ENCODE data around the gene ARSA.
"Not testable (repeated sequence)": the region's sequence is repeated elsewhere in the genome, so short reads cannot be mapped to it uniquely, and the experiment has no call there.

The ARSA gene

DNA sequence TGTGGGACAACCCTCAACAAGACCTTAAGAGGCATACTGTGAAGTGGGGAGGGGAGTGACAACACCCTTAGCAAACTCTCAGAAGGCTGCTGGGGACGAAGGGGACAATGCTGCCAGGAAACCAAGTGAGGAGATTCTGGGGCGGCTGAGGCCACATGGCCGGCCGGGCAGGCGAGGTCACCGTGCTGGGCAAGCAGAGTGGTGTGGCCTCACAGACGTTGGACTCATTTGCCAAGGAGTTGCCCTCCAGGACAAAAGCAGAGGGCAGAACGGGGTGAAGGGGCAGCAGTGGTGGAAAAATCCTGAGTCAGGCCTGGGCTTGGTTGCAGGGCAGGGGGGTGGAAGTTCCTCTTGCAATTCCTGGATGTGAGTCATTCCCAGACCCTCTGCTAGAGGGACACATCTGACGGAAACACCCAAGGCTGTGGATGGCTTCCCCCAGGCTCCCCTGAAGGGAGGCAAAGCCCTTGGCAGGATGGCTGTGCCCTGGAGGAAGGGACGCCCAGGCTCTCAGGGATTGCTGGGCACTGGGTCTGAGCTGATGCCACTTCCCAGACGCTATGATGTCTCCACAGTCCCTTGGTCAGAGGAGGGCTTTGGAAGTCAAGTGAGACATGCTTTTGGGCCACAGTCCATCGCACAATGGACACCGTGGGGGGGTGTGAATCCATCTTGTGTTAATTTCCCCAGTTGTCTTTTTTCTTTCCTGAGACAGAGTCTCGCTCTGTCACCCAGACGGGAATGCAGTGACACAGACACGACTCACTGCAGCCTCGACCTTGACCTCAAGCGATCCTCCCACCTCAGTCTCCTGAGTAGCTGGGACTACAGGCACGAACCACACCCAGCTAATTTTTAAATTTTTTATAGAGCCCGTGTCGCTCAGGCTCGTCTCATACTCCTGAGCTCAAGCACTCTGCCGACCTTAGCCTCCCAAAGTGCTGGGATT lies 28.4 kb upstream of the ARSA start:
- no peak for DNase-seq (ENCODE audit: low read depth in 2 of 2, low spot score in 1 of 2)

- DNase-seq (ENCODE audit: low read depth in 2 of 2, low spot score in 1 of 2), result not testable (repeated sequence)
Measured at GRCh38 chr22:50654664-50655063, 26.7 kb upstream of the ARSA start.

- DNase-seq (ENCODE audit: low read depth in 2 of 2, low spot score in 1 of 2), result no peak
Measured at GRCh38 chr22:50653256-50653655, 25.3 kb upstream of the ARSA start.

DNA sequence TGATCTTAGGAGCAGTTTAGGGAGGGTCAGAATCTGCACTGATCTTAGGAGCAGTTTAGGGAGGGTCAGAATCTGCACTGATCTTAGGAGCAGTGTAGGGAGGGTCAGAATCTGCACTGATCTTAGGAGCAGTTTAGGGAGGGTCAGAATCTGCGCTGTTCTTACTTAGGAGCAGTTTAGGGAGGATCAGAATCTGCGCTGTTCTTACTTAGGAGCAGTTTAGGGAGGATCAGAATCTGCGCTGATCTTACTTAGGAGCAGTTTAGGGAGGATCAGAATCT lies 15.8 kb upstream of the ARSA start:
- DNase-seq (ENCODE audit: low read depth in 2 of 2, low spot score in 1 of 2), result not testable (repeated sequence)

GRCh38 chr22:50643021-50643820 lies 15.3 kb upstream of the ARSA start:
- not testable (repeated sequence) for DNase-seq (ENCODE audit: low read depth in 2 of 2, low spot score in 1 of 2)

GRCh38 chr22:50641696-50642607 lies 14.0 kb upstream of the ARSA start:
- no peak for DNase-seq (ENCODE audit: low read depth in 2 of 2, low spot score in 1 of 2)

DNA sequence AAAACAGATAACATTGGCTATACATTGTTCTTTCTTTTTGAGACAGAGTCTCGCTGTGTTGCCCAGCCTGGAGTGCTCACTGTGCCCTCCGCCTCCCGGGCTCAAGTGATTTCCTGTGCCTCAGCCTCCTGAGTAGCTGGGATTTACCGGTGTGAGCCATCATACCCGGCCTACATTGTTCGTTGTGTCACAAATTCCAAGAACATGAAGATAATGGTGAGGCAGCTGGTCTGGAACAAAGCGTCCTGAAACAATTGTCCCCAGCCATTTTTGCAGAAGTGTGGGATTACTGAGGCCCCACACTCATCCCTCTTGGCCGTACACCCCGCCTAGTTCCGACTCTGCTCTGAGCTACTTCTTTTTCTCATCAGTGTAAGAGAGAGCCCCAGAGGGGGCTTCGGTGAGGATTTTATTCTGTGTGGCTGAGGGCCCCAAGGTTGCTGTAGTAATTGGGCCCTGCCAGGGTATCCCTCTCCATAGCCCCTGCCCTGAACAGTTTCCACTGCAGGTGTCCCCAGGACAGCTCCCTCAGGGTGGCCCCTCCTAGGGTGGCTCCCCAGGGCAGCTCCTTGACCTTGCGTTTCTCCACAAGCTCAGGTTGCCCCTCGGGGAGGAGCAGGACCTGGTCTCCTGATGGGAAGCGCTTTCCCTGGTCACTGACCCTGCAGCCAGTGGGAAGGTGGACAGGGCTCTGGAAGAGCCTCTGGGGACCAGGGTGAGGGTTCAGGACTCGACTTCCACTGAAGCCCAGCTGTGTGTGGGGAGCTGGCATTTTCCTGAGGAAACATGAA lies 13.1 kb upstream of the ARSA start:
- DNase-seq (ENCODE audit: low read depth in 2 of 2, low spot score in 1 of 2), result no peak

DNA sequence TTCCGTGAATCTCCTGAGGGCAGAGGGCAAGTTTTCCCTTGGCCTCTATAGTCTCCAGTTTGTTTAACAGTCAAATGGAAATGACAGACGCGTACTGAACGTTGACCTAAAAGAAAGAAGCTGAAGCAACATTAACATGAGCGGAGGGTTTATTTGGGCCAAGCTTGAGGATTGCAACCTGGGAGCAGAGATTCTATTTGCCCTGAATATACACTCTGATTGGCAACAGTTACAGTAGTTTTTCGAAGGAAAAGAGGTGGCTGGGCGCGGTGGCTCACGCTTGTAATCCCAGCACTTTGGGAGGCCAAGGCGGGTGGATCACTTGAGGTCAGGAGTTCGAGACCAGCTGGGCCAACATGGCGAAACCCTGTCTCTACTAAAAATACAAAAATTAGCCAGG lies 12.3 kb upstream of the ARSA start:
- DNase-seq (ENCODE audit: low read depth in 2 of 2, low spot score in 1 of 2), result not testable (repeated sequence)

DNA sequence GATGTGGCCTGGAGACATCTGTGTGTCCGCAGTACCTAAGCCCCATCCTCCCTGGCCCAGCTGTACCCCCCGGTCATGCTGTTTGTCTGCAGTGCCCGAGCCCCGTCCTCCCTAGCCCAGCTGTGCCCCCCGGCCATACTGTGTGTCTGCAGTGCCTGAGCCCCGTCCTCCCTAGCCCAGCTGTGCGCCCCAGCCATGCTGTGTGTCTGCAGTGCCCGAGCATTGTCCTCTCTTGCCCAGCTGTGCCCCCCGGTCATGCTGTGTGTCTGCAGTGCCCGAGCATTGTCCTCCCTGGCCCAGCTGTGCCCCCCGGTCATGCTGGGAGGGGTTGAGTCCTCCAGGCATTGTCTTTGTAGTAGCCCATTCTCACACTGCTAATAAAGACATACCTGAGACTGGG lies 7.6 kb upstream of the ARSA start:
- DNase-seq (ENCODE audit: low read depth in 2 of 2, low spot score in 1 of 2), result no peak

GRCh38 chr22:50633771-50634170 lies 5.8 kb upstream of the ARSA start:
- DNase-seq (ENCODE audit: low read depth in 2 of 2, low spot score in 1 of 2), result no peak

- no peak for DNase-seq (ENCODE audit: low read depth in 2 of 2, low spot score in 1 of 2)
Measured at GRCh38 chr22:50633086-50633485, 5.1 kb upstream of the ARSA start.

- no peak for DNase-seq (ENCODE audit: low read depth in 2 of 2, low spot score in 1 of 2)
Measured at GRCh38 chr22:50630376-50630775, 2.4 kb upstream of the ARSA start.

- no peak for DNase-seq (ENCODE audit: low read depth in 2 of 2, low spot score in 1 of 2)
Measured at GRCh38 chr22:50628543-50629134, 687 bp upstream of the ARSA start.

DNA sequence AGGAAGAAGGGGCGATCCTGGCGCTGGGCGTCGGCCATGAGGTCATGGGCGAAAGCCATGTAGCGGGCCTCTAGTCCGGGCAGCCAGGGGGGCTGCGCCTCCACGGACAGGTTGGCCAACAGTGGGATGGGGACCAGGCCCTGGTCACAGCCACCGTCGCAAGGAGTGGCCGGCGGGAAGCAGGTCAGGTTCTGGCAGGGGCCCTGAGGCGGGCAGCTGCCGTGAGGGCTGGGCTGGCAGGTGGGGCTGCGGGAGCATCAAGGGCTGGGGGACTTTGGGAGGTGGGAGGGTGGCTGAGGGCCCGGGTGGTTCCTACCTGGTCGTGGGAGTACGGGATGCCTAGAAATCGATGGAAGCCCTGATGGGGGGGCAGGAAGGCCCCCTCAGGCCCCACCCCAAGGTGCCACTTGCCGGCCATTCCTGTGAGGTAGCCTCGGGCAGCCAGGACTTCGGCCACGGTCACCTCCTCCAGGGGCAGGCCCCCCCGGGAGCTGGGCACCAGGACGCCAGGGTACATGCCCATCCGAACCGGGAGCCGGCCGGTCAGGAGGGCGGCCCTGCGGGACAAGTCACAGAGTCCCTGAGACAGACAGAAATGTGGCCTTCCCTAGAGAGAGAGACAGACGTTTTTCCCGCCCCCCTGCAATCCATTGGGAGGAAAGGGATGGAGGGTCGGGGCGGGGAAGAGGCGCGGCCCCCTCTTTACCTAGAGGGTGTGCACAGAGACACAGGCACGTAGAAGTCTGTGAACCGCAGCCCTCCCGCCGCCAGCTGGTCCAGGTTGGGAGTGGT lies 906 bp downstream of the ARSA start:
- no peak for DNase-seq (ENCODE audit: low read depth in 2 of 2, low spot score in 1 of 2)

DNA sequence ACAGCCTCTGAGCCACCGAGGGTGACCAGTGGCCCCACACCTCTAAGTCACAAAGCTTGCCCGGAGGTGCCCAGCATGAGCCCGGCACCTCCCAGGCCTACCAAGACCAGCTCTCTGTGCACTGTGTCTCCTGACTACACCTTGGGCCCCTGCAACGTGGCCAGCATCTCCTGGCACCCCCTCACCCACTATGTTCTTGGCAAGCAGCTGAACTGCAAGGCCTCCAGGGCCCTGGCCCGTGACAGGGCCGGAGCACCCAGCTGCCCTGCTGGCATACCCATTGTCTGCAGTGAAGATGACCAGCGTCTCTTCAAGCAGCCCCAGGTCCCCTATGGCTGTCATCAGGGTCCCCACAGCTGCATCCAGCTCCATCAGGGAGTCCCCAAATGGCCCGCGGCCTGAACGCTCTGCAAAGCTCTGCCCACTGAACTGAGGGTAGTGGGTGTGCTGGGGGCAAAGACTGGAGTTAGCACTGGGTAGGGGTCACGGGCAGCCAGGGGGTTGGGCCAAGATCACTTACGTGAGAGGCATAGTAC lies 1.6 kb downstream of the ARSA start:
- no peak for DNase-seq (ENCODE audit: low read depth in 2 of 2, low spot score in 1 of 2)

DNA sequence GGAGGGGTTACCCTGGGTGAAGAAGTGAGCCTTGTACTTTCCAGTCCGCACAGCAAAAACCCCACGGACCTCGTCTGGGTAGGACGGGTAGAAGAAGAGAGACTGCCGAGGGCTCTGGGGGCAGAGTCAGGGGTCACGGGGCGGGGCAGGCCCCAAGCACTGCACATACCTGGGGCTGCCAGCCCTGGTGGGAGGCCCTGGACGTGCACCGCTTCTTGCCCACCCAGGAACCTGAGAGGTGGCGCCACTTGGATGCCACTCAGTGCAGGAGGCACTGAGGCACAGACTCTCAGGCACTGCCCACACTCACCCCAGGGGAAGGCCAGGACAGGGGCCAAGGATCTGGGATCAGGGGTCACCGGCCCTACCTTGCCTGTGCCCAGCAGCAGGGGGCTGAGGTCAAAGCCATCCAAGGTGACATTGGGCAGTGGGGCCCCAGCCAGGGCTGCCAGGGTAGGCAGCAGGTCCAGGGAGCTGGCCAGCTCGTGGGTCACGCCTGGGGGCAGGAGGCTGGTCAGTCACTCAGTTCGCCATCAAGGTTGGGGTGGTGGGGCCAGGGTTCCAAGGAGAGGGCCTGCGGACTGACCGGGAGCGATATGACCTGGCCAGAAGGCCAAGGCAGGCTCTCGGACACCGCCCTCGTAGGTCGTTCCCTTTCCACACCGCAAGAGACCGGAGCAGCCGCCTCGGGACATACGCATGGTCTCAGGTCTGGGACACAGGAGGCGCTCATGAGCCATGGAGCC lies 2.2 kb downstream of the ARSA start:
- no peak for DNase-seq (ENCODE audit: low read depth in 2 of 2, low spot score in 1 of 2)

- DNase-seq (ENCODE audit: low read depth in 2 of 2, low spot score in 1 of 2), result no peak
Measured at GRCh38 chr22:50625131-50625567, 2.8 kb downstream of the ARSA start.

Data from stimulated activated CD8-positive, alpha-beta memory T cell treated with anti-CD3 and anti-CD28 coated beads, Interleukin-4, amount 100 ng/mL, for 1 hour (primary cell).